Measurements from ENCODE around the gene NKX1-2. TPM values are rescaled to one million over a fixed set of nuclear protein-coding genes. Genes with fewer than 3 reads are reported as not detected.

The NKX1-2 gene
- total RNA-seq, 1 experiment from 2014 or later, result 3.4 TPM

DNA sequence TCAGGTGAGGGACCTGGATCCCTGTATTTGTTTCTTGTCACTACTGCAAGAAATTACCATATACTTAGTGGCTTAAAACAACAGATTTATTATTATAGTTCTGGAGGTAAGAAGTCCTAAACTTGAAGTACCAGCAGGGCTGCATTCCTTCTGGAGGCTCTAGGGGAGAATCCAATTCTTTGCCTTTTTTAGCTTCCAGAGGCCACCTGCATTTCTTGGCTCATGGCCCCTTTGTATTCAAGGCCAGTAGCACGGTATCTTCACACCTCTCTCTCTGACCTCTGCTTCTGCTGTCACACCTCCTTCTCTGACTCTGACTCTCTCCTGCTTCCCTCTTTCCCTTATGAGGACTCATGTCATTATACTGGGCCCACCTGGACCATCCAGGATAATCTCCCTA lies 9.6 kb upstream of the NKX1-2 start:
- BruUV-seq (replicated peaks), result no TSS peak

DNA sequence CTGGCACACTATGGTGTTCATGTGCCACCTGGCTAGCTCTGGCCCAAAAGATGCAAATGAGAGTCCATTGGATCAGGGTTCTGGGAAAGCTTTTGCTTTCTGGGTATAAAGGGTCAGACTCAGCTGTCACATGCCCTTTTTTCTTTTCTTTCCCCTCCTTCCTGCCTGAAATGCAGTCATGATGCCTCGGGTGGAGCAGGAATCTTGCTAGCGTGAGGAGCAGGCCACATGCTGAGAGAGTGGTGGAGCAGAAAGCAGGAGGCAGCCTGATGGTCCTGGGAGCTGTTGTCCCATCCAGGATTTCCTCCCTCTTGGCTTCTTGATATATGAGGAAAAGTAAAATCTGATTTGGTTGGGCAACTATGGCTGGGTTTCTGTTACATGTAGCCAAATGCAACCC lies 9.1 kb upstream of the NKX1-2 start:
- Histone ChIP-seq H3K27me3 (ENCODE audit: insufficient read depth, low read length) (no peaks in the 10 kb centered on the region; the same call in 1 of the 2 replicates), H3K9ac (ENCODE audit: low read length) (no peak overlapping the region), H3K4me1 (ENCODE audit: control insufficient read depth in 1 of 2, insufficient read depth in 2 of 2, low read length in 2 of 2) (peaks cover 6 to 32% of the 10 kb centered on the region in 2 experiments; a peak in 3 of 4 replicates), H3K27ac (ENCODE audit: low read depth, low read length) (no peak overlapping the region), H3K79me2 (ENCODE audit: insufficient read depth, low read length) (no peaks in the 10 kb centered on the region), H2AFZ (ENCODE audit: low read depth, low read length, poor library complexity, severe bottlenecking) (no peak overlapping the region), H3K4me2 (ENCODE audit: low read length) (no peak overlapping the region), H4K20me1 (ENCODE audit: insufficient read depth) (no peaks in the 10 kb centered on the region), H3K36me3 (ENCODE audit: control insufficient read depth in 1 of 2, insufficient read depth in 2 of 2, low read length in 2 of 2) (no peaks in the 10 kb centered on the region), H3K4me3 (replicated peaks in 1 of 2; ENCODE audit: low read depth in 1 of 2, low read length in 2 of 2) (no peak overlapping the region), H3K9me3 (ENCODE audit: control insufficient read depth in 1 of 2, insufficient read depth in 1 of 2, low read depth in 1 of 2, low read length in 2 of 2) (no peaks in the 10 kb centered on the region), H3K9me2 (ENCODE audit: insufficient read depth) (no peaks in the 10 kb centered on the region)
- no peak for ATAC-seq
- no TSS peak for BruUV-seq (replicated peaks)
- CTCF ChIA-PET, result no interaction called here
- POLR2A ChIA-PET, result no interaction called here
- TF ChIP-seq, protein P1, sequence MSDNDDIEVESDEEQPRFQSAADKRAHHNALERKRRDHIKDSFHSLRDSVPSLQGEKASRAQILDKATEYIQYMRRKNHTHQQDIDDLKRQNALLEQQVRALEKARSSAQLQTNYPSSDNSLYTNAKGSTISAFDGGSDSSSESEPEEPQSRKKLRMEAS (IDR thresholded peaks at IDR 0.05), result no peak
- TF ChIP-seq EZH2phosphoT487 (IDR thresholded peaks at IDR 0.05; ENCODE audit: borderline replicate concordance) (no peak), SP1 (IDR thresholded peaks at IDR 0.05; ENCODE audit: low read depth) (no peak), CBX3 (IDR thresholded peaks at IDR 0.05; ENCODE audit: low read depth) (no peak), EZH2 (IDR thresholded peaks at IDR 0.05) (no peak), CEBPB (IDR thresholded peaks at IDR 0.05; ENCODE audit: low read depth) (no peak)
- TF ChIP-seq, protein P2, sequence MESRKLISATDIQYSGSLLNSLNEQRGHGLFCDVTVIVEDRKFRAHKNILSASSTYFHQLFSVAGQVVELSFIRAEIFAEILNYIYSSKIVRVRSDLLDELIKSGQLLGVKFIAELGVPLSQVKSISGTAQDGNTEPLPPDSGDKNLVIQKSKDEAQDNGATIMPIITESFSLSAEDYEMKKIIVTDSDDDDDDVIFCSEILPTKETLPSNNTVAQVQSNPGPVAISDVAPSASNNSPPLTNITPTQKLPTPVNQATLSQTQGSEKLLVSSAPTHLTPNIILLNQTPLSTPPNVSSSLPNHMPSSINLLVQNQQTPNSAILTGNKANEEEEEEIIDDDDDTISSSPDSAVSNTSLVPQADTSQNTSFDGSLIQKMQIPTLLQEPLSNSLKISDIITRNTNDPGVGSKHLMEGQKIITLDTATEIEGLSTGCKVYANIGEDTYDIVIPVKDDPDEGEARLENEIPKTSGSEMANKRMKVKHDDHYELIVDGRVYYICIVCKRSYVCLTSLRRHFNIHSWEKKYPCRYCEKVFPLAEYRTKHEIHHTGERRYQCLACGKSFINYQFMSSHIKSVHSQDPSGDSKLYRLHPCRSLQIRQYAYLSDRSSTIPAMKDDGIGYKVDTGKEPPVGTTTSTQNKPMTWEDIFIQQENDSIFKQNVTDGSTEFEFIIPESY (IDR thresholded peaks at IDR 0.05; ENCODE audit: extremely low read depth, insufficient replicate concordance, low read length), result no peak
- TF ChIP-seq, protein P3, sequence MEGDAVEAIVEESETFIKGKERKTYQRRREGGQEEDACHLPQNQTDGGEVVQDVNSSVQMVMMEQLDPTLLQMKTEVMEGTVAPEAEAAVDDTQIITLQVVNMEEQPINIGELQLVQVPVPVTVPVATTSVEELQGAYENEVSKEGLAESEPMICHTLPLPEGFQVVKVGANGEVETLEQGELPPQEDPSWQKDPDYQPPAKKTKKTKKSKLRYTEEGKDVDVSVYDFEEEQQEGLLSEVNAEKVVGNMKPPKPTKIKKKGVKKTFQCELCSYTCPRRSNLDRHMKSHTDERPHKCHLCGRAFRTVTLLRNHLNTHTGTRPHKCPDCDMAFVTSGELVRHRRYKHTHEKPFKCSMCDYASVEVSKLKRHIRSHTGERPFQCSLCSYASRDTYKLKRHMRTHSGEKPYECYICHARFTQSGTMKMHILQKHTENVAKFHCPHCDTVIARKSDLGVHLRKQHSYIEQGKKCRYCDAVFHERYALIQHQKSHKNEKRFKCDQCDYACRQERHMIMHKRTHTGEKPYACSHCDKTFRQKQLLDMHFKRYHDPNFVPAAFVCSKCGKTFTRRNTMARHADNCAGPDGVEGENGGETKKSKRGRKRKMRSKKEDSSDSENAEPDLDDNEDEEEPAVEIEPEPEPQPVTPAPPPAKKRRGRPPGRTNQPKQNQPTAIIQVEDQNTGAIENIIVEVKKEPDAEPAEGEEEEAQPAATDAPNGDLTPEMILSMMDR (IDR thresholded peaks at IDR 0.05 in 2 of 3, conservative IDR thresholded peaks at IDR 0.05 in 1 of 3; ENCODE audit: borderline replicate concordance in 1 of 3, insufficient read depth in 1 of 3, low read depth in 2 of 3, low read length in 2 of 3), result no peak
- DNase-seq (ENCODE audit: low read depth, low spot score), result no peak
- intact Hi-C loops (cut with micrococcal nuclease), result no loop called here
- RAD21 ChIA-PET (ENCODE audit: low non-redundant PET in 1 of 2, low total read pairs in 2 of 2, uncharacterized antibody in 2 of 2, unreplicated experiment in 2 of 2), result no interaction called here

More for the DNA sequence above, 9.6 kb upstream of the NKX1-2 start:
- no peak overlapping the region for H2AFZ ChIP-seq (ENCODE audit: low read depth, low read length, poor library complexity, severe bottlenecking)
- intact Hi-C loops (cut with micrococcal nuclease), result no loop called here
- ChIA-PET RAD21 (ENCODE audit: low non-redundant PET in 1 of 2, low total read pairs in 2 of 2, uncharacterized antibody in 2 of 2, unreplicated experiment in 2 of 2) (no interaction called here), CTCF (no interaction called here), POLR2A (no interaction called here)
- no peak overlapping the region for H3K9ac ChIP-seq (ENCODE audit: low read length)
- H3K4me3 ChIP-seq (replicated peaks in 1 of 2; ENCODE audit: low read depth in 1 of 2, low read length in 2 of 2), result no peak overlapping the region
- H3K9me2 ChIP-seq (ENCODE audit: insufficient read depth), result no peaks in the 10 kb centered on the region
- H3K27me3 ChIP-seq (ENCODE audit: insufficient read depth, low read length), result no peaks in the 10 kb centered on the region; the same call in 1 of the 2 replicates
- H3K4me2 ChIP-seq (ENCODE audit: low read length), result no peak overlapping the region
- no peaks in the 10 kb centered on the region for H3K79me2 ChIP-seq (ENCODE audit: insufficient read depth, low read length)
- H3K27ac ChIP-seq (ENCODE audit: low read depth, low read length), result no peak overlapping the region
- H3K9me3 ChIP-seq (ENCODE audit: control insufficient read depth in 1 of 2, insufficient read depth in 1 of 2, low read depth in 1 of 2, low read length in 2 of 2), result no peaks in the 10 kb centered on the region
- ATAC-seq, result no peak
- TF ChIP-seq, protein P1 (IDR thresholded peaks at IDR 0.05), result peak; percentile 25; the same call in 1 of the 2 replicates
- TF ChIP-seq ZNF274 (IDR thresholded peaks at IDR 0.05; ENCODE audit: low read depth, low read length) (no peak), POLR2AphosphoS5 (IDR thresholded peaks at IDR 0.05; ENCODE audit: low read depth, low read length) (no peak), CEBPB (IDR thresholded peaks at IDR 0.05; ENCODE audit: low read depth) (no peak)
- TF ChIP-seq, protein P2 (IDR thresholded peaks at IDR 0.05; ENCODE audit: extremely low read depth, insufficient replicate concordance, low read length), result no peak
- no peak for DNase-seq (ENCODE audit: low read depth, low spot score)
- no peaks in the 10 kb centered on the region for H4K20me1 ChIP-seq (ENCODE audit: insufficient read depth)
- peaks cover 6 to 33% of the 10 kb centered on the region in 2 experiments; a peak in 3 of 4 replicates for H3K4me1 ChIP-seq (ENCODE audit: control insufficient read depth in 1 of 2, insufficient read depth in 2 of 2, low read length in 2 of 2)
- no peaks in the 10 kb centered on the region for H3K36me3 ChIP-seq (ENCODE audit: control insufficient read depth in 1 of 2, insufficient read depth in 2 of 2, low read length in 2 of 2)
